Fibroblast of the aortic adventitia (primary cell): ENCODE measurements around the gene F10. TPM values are rescaled to one million over a fixed set of nuclear protein-coding genes. Genes with fewer than 3 reads are reported as not detected.
"Not testable (repeated sequence)": the region's sequence is repeated elsewhere in the genome, so short reads cannot be mapped to it uniquely, and the experiment has no call there.

Experiments
- DNase-seq: peaks from one replicate; pipeline ENCODE4 v3.0.0-alpha.2; 2010; ENCODE audit warnings: low read depth
- H3K4me3 ChIP-seq: 2 replicates; pipeline ENCODE4 v1.5.1; 2011; ENCODE audit warnings: low read depth, mild to moderate bottlenecking, control low read depth, low read length, moderate library complexity
- CTCF ChIP-seq: IDR thresholded peaks from 2 replicates; pipeline ENCODE4 v1.5.1; 2011; ENCODE audit warnings: mild to moderate bottlenecking, low read length, control low read depth, inconsistent platforms; ENCODE audit not compliant: insufficient read depth
- total RNA-seq: library from RNA; depleted of rRNA; stranded (reverse); fragments of >200 nt; gene quantifications from 2 replicates; pipeline ENCODE4 v1.2.3, GENCODE V29; 2012; ENCODE audit warnings: low replicate concordance

The F10 gene
- total RNA-seq, 1 donor: 12.6 TPM

- H3K4me3 ChIP-seq: no peak overlapping the region
- DNase-seq: no peak
- no peak for TF ChIP-seq CTCF
These were observed 13.2 kb upstream of the F10 start for GRCh38 chr13:113109151-113110047.

DNA sequence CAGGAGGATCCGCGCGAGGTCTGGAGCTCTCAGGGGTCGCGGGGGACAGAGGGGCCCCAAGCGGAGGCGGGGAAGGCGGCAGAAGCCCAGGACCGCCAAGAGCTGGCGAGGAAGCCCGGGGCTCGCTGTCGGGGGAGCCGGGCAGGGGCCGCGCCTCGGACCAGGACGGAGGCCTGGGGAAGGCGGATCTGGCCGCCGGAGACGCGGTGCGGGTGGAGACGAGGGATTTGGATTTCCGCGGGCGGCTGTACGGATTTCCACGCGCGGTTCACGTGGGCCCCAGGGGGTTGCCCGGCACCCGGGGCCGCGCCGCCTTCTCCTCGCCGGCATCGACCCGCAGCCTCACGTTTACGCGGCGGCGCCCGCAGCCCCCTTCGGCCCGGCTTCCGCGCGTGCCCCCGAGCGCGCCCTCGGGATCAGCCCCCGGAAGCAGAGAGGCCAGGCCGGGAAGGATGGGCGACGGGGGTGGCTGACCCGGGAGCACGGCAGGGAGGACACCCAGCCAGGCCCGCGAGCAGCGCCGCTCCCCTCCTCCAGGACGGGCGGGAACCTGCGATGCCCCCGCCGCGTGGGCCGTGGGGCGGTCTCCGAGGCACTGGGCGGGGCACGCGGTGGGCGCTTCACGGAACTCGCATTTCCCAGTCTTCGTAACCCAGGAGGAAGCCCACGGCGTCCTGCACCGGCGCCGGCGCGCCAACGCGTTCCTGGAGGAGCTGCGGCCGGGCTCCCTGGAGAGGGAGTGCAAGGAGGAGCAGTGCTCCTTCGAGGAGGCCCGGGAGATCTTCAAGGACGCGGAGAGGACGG lies 12.3 kb upstream of the F10 start:
- TF ChIP-seq CTCF: no peak
- no peak overlapping the region for H3K4me3 ChIP-seq
- no peak for DNase-seq

DNA sequence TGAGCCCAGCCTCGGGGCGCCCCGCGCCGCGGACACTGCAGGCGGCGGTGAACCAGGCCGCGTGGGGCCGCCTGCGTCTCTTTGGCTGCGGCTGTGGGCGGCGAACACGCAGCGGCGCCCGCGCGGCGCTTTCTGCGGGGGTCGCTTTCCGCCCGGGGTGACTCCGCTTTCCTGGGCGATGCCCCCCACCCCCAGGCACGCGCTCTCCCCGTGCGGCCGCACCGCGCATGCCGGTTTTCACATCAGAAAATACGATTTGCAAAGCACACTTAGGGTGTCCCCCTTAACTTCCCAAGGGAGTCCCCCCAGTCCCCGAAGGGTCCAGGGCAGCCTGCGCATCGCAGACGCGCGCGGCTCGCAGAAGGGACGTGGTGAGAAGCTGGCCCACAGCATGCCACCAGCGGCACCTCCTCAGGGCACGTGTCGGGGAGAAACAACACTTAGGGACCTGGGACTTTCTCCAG lies 11.7 kb upstream of the F10 start:
- DNase-seq: no peak
- H3K4me3 ChIP-seq: no peak overlapping the region
- no peak for TF ChIP-seq CTCF

GRCh38 chr13:113111821-113112220 lies 10.8 kb upstream of the F10 start:
- not testable (repeated sequence) for H3K4me3 ChIP-seq, DNase-seq

DNA sequence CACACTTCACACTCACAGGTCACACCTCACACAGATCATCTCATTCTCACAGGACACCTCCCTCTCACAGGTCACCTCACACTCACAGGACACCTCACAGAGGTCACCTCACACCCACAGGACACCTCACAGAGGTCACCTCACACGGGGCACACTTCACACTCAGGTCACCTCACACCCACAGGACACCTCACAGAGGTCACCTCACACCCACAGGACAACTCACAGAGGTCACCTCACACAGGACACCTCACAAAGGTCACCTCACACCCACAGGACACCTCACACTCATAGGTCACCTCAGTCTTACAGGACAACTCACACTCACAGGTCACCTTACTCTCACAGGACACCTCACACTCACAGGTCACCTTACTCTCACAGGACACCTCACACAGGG lies 10.1 kb upstream of the F10 start:
- not testable (repeated sequence) for H3K4me3 ChIP-seq, DNase-seq

- no peak overlapping the region for H3K4me3 ChIP-seq
- TF ChIP-seq CTCF: no peak
- DNase-seq: no peak
These were observed 9.4 kb upstream of the F10 start for GRCh38 chr13:113112893-113113845.

DNA sequence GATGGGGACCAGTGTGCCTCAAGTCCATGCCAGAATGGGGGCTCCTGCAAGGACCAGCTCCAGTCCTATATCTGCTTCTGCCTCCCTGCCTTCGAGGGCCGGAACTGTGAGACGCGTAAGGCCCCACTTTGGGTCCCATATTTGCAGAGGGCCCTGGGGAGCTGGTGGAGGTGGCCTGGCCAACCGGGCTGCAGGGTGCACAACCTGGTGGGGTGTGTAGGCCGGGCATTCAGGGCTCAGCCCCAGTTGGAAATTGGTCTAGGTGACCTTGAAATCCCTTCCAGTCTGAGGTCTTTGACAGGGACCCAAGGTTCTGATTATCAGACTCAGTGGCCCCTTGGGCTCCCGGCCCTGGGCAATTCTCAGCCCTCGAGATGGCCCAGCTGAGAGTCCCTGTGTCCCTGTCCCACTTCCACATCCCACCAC lies 8.7 kb upstream of the F10 start:
- no peak for DNase-seq
- H3K4me3 ChIP-seq: no peak overlapping the region
- no peak for TF ChIP-seq CTCF
